Glutamatergic neuron (in vitro differentiated cells): ENCODE measurements around the gene PPP3R1. TPM values are rescaled to one million over a fixed set of nuclear protein-coding genes. Genes with fewer than 3 reads are reported as not detected.

Experiments used
- DNase-seq: peaks from one replicate; pipeline ENCODE4 v3.0.0; 2022
- H3K27ac Mint-ChIP-seq: one replicate; pipeline ENCODE4 v1.8.0; 2020; ENCODE audit warnings: mild to moderate bottlenecking, mixed read lengths, inconsistent platforms; ENCODE audit not compliant: unreplicated experiment
- H3K27me3 Mint-ChIP-seq: one replicate; pipeline ENCODE4 v1.8.0; 2020; ENCODE audit warnings: mild to moderate bottlenecking, moderate library complexity, mixed read lengths, inconsistent platforms; ENCODE audit not compliant: unreplicated experiment
- H3K36me3 Mint-ChIP-seq: one replicate; pipeline ENCODE4 v1.8.0; 2020; ENCODE audit warnings: mild to moderate bottlenecking, mixed read lengths, inconsistent platforms; ENCODE audit not compliant: unreplicated experiment
- H3K4me1 Mint-ChIP-seq: one replicate; pipeline ENCODE4 v1.8.0; 2020; ENCODE audit warnings: mild to moderate bottlenecking, low read depth, mixed read lengths, inconsistent platforms; ENCODE audit not compliant: unreplicated experiment
- H3K4me3 Mint-ChIP-seq: one replicate; pipeline ENCODE4 v1.8.0; 2020; ENCODE audit warnings: mild to moderate bottlenecking, mixed read lengths, inconsistent platforms; ENCODE audit not compliant: unreplicated experiment
- H3K9me3 Mint-ChIP-seq: one replicate; pipeline ENCODE4 v1.8.0; 2020; ENCODE audit warnings: mild to moderate bottlenecking, moderate library complexity, mixed read lengths, inconsistent platforms; ENCODE audit not compliant: unreplicated experiment
- CTCF ChIP-seq: fragments of 200-600 bp; sonication (generic); IDR thresholded peaks from one replicate; pipeline ENCODE4 v1.5.0; 2021; ENCODE audit not compliant: partially characterized antibody, unreplicated experiment
- total RNA-seq: library from RNA; stranded (reverse); fragmentation: NEBNext Ultra II Directional; extraction: Animal tissue kit (Norgen Biotek cat#: 25700); gene quantifications from one replicate; pipeline ENCODE4 v1.2.1, GENCODE V29; 2021; ENCODE audit not compliant: unreplicated experiment

The PPP3R1 gene
- total RNA-seq, 1 donor from 2014 or later, result 53.4 TPM

GRCh38 chr2:68172521-68172920, 79.8 kb downstream of the PPP3R1 start:
- no peaks in the 10 kb centered on the region for H3K36me3 Mint-ChIP-seq
- H3K27me3 Mint-ChIP-seq, result no peaks in the 10 kb centered on the region
- H3K9me3 Mint-ChIP-seq, result no peaks in the 10 kb centered on the region
- H3K27ac Mint-ChIP-seq, result no peak overlapping the region
- TF ChIP-seq CTCF, result no peak
- no peak for DNase-seq
- H3K4me3 Mint-ChIP-seq, result no peak overlapping the region
- no peaks in the 10 kb centered on the region for H3K4me1 Mint-ChIP-seq

GRCh38 chr2:68171684-68172083, 80.6 kb downstream of the PPP3R1 start:
- Mint-ChIP-seq H3K27ac (no peak overlapping the region), H3K9me3 (no peaks in the 10 kb centered on the region), H3K4me1 (no peaks in the 10 kb centered on the region), H3K27me3 (no peaks in the 10 kb centered on the region), H3K36me3 (no peaks in the 10 kb centered on the region), H3K4me3 (no peak overlapping the region)
- no peak for DNase-seq
- TF ChIP-seq CTCF, result no peak

- no peak overlapping the region for H3K4me3 Mint-ChIP-seq
- H3K27ac Mint-ChIP-seq, result no peak overlapping the region
- H3K27me3 Mint-ChIP-seq, result no peaks in the 10 kb centered on the region
- H3K9me3 Mint-ChIP-seq, result no peaks in the 10 kb centered on the region
- H3K36me3 Mint-ChIP-seq, result no peaks in the 10 kb centered on the region
- DNase-seq, result no peak
- H3K4me1 Mint-ChIP-seq, result no peaks in the 10 kb centered on the region
- no peak for TF ChIP-seq CTCF
These were observed 81.2 kb downstream of the PPP3R1 start for GRCh38 chr2:68171146-68171545.

GRCh38 chr2:68169308-68169707, 83.0 kb downstream of the PPP3R1 start:
- no peak for TF ChIP-seq CTCF
- no peak overlapping the region for H3K27ac Mint-ChIP-seq
- no peak for DNase-seq
- H3K9me3 Mint-ChIP-seq, result no peaks in the 10 kb centered on the region
- no peaks in the 10 kb centered on the region for H3K27me3 Mint-ChIP-seq
- H3K36me3 Mint-ChIP-seq, result no peaks in the 10 kb centered on the region
- H3K4me3 Mint-ChIP-seq, result no peak overlapping the region
- H3K4me1 Mint-ChIP-seq, result no peaks in the 10 kb centered on the region

GRCh38 chr2:68167186-68167585, 85.1 kb downstream of the PPP3R1 start:
- H3K9me3 Mint-ChIP-seq, result no peaks in the 10 kb centered on the region
- DNase-seq, result no peak
- no peaks in the 10 kb centered on the region for H3K27me3 Mint-ChIP-seq
- H3K4me1 Mint-ChIP-seq, result no peaks in the 10 kb centered on the region
- no peaks in the 10 kb centered on the region for H3K36me3 Mint-ChIP-seq
- no peak overlapping the region for H3K27ac Mint-ChIP-seq
- TF ChIP-seq CTCF, result no peak
- no peak overlapping the region for H3K4me3 Mint-ChIP-seq
